ENCODE results near the gene LRP6.

LRP6 gene

DNA sequence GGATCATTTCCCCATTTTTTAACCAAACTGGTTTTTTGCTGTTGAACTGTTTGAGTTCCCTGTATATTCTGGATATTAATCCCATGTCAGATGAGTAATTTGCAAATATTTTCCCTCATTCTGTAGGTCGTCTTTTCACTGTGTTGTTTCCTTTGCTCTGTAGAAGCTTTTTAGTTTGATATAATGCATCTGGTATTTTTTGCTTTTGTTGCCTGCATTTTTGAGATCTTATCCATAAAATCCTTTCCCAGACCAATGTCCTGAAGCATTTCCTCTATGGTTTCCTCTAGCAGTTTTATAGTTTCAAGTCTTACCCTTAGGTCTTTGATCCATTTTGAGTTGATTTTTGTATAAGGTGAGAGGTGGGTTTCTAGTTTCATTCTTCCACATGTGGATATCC, 71.3 kb downstream of the LRP6 start:
- TF ChIP-seq CTCF (IDR thresholded peaks at IDR 0.05) (no peak), ZFX (IDR thresholded peaks at IDR 0.05; ENCODE audit: borderline replicate concordance) (no peak)
- no peak overlapping the region for H3K27ac ChIP-seq

- H3K27ac ChIP-seq: no peak overlapping the region
- TF ChIP-seq CTCF (IDR thresholded peaks at IDR 0.05) (no peak), ZFX (IDR thresholded peaks at IDR 0.05; ENCODE audit: borderline replicate concordance) (no peak)
Measured at GRCh38 chr12:12195081-12195480, 71.8 kb downstream of the LRP6 start.

GRCh38 chr12:12194206-12194605, 72.6 kb downstream of the LRP6 start:
- no peak for TF ChIP-seq ZFX (IDR thresholded peaks at IDR 0.05; ENCODE audit: borderline replicate concordance)
- TF ChIP-seq CTCF (IDR thresholded peaks at IDR 0.05): no peak
- no peak overlapping the region for H3K27ac ChIP-seq

DNA sequence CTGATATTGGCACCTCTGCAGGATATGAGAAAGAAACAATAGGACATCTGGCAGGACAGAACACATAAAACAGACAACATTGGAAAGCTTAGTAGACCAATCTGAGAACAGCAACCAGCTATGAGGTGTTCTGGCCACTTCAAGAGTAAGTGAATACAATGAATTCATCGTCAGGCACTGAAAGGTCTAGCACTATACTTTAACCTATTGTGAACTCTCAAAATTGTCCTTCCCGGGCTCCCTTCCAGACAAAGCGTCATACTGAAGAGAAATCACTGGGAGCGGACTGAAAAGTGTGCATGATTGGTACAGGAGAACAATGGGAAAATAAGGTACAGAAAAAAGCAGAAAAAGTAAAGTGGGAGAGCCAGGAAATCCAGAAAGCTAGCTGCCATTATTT, 75.8 kb downstream of the LRP6 start:
- no peak overlapping the region for H3K27ac ChIP-seq
- TF ChIP-seq CTCF (IDR thresholded peaks at IDR 0.05) (no peak), ZFX (IDR thresholded peaks at IDR 0.05; ENCODE audit: borderline replicate concordance) (no peak)

GRCh38 chr12:12190087-12190809, 76.6 kb downstream of the LRP6 start:
- TF ChIP-seq CTCF (IDR thresholded peaks at IDR 0.05) (no peak), ZFX (IDR thresholded peaks at IDR 0.05; ENCODE audit: borderline replicate concordance) (no peak)
- no peak overlapping the region for H3K27ac ChIP-seq

DNA sequence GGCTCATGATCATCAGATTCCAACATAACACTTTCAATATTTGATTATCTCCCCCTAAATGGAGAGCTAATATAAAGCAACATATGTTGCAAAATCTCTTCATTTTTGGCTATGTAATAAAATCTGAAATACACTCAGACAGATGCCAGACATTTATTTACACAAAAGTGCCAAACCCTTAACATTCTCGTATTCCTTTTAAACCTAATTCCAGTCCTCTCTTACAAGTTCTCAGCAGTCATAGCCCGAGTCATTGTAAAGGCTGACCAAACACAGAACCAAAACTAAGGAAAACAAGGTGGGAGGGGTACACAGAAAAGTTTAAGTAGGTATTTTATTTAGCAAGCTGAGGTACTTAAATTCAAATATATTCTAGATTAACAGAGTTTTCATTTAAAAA, 81.4 kb downstream of the LRP6 start:
- TF ChIP-seq CTCF (IDR thresholded peaks at IDR 0.05): no peak
- no peak for TF ChIP-seq ZFX (IDR thresholded peaks at IDR 0.05; ENCODE audit: borderline replicate concordance)
- H3K27ac ChIP-seq: no peak overlapping the region

DNA sequence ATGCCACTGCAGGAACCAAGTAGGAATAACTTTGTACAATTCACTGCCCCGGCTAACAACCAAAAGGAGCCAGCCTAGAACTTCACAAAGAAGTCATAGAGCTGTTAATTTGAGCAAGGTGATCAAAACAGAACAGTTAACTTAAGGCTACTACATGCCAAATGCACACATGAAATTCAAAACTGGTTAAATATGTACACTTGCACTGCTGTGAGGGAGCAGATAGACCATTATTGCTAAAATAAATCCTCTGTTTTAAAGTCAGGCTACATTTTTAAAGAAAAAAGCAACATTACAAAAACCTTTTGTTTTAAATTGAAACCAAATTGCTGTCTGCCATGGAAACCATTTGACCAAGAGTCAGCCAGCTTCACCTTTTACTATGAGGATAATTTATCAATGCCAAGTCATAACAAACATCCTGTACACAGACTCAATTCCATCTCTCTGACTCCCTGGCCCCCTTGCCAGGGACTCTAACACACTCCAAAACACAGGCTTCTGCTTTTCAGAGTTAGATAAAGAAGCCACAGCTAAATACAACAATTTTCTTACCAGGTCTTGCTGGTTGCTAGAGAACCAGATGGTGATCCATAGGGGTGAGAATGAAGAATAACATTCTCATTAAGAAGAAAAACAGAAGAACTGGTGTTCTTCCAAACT, 84.0 kb downstream of the LRP6 start:
- H3K27ac ChIP-seq: no peak overlapping the region
- TF ChIP-seq ZFX (IDR thresholded peaks at IDR 0.05; ENCODE audit: borderline replicate concordance) (no peak), CTCF (IDR thresholded peaks at IDR 0.05) (no peak)
